ENCODE results near the gene CA5A.
"Not testable (repeated sequence)": the region's sequence is repeated elsewhere in the genome, so short reads cannot be mapped to it uniquely, and the experiment has no call there.

Gene CA5A

GRCh38 chr16:87924041-87924810 is 12.1 kb downstream of the CA5A start:
- DNase-seq (ENCODE audit: low read depth): no peak

- DNase-seq (ENCODE audit: low read depth): no peak
Measured at GRCh38 chr16:87922250-87922871, 14.0 kb downstream of the CA5A start.

GRCh38 chr16:87921236-87921773 is 15.0 kb downstream of the CA5A start:
- DNase-seq (ENCODE audit: low read depth): no peak

- no peak for DNase-seq (ENCODE audit: low read depth)
Measured at GRCh38 chr16:87919681-87919994, 16.7 kb downstream of the CA5A start.

GRCh38 chr16:87918866-87919680 is 17.3 kb downstream of the CA5A start:
- no peak for DNase-seq (ENCODE audit: low read depth)

GRCh38 chr16:87918338-87918737 is 18.0 kb downstream of the CA5A start:
- no peak for DNase-seq (ENCODE audit: low read depth)

- DNase-seq (ENCODE audit: low read depth): no peak
Measured at GRCh38 chr16:87917503-87917902, 18.8 kb downstream of the CA5A start.

GRCh38 chr16:87914812-87915211 is 21.5 kb downstream of the CA5A start:
- DNase-seq (ENCODE audit: low read depth): no peak

- DNase-seq (ENCODE audit: low read depth): not testable (repeated sequence)
Measured at GRCh38 chr16:87914021-87914725, 22.2 kb downstream of the CA5A start.

GRCh38 chr16:87912691-87913090 is 23.6 kb downstream of the CA5A start:
- not testable (repeated sequence) for DNase-seq (ENCODE audit: low read depth)

- DNase-seq (ENCODE audit: low read depth): not testable (repeated sequence)
Measured at GRCh38 chr16:87911106-87911763, 25.1 kb downstream of the CA5A start.

- not testable (repeated sequence) for DNase-seq (ENCODE audit: low read depth)
Measured at GRCh38 chr16:87909203-87909935, 27.0 kb downstream of the CA5A start.

- not testable (repeated sequence) for DNase-seq (ENCODE audit: low read depth)
Measured at GRCh38 chr16:87908101-87908500, 28.2 kb downstream of the CA5A start.

- DNase-seq (ENCODE audit: low read depth): not testable (repeated sequence)
Measured at GRCh38 chr16:87905521-87905920, 30.8 kb downstream of the CA5A start.

GRCh38 chr16:87904963-87905362 is 31.4 kb downstream of the CA5A start:
- DNase-seq (ENCODE audit: low read depth): not testable (repeated sequence)

GRCh38 chr16:87900489-87900888 is 35.8 kb downstream of the CA5A start:
- not testable (repeated sequence) for DNase-seq (ENCODE audit: low read depth)

GRCh38 chr16:87897521-87898505 is 38.5 kb downstream of the CA5A start:
- DNase-seq (ENCODE audit: low read depth): no peak

- not testable (repeated sequence) for DNase-seq (ENCODE audit: low read depth)
Measured at GRCh38 chr16:87896924-87897520, 39.3 kb downstream of the CA5A start.

Data from HS-27A (cell line).